Measurements from ENCODE around the gene DNPH1. TPM values are rescaled to one million over a fixed set of nuclear protein-coding genes. Genes with fewer than 3 reads are reported as not detected.

DNPH1 gene
- total and polyA plus RNA-seq, 9 of the 15 experiments (the other 6 are each of a cell fraction or from before 2014, with no cell fraction given): 7.3 to 300 (median 68.7) TPM

DNA sequence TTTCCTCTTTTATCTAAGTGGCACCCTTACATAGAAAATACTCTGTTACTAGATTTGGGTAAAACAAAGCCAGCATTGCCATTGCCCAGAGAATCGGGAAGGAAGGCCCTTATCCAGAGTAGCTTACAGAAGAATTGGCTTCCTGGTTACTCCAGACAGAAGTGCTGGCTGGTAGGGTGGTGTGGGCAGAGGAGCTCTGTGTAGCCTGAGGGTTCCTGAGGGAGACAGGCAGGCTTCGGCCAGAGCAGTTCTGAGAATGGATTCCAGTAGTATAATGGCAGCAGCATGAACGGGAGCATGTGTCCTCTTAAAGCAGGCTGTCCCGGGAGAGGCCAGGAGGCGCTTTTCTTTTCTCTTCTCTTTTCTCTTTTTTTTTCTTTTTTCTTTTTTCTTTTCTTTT lies 35.4 kb downstream of the DNPH1 start:
- Histone ChIP-seq H3K27me3 (ENCODE audit: control insufficient read depth in 2 of 2, insufficient read depth in 2 of 2, low read length in 2 of 2) (no peaks in the 10 kb centered on the region), H3K9me1 (ENCODE audit: control insufficient read depth, insufficient read depth, low read length) (no peaks in the 10 kb centered on the region), H3K79me2 (ENCODE audit: control insufficient read depth, insufficient read depth, low read length) (peaks cover 3% of the 10 kb centered on the region; the same call in 1 of the 3 replicates), H3K4me1 (replicated peaks in 1 of 2; ENCODE audit: control insufficient read depth in 2 of 2, insufficient read depth in 2 of 2, low read length in 2 of 2) (peaks cover 3 to 13% of the 10 kb centered on the region in 2 experiments; a peak in 4 of 5 replicates), H3K9me3 (replicated peaks; ENCODE audit: control insufficient read depth, insufficient read depth, low read depth, low read length) (no peaks in the 10 kb centered on the region), H3K36me3 (ENCODE audit: control insufficient read depth, insufficient read depth, low read length) (peaks cover 5% of the 10 kb centered on the region; the same call in 2 of the 3 replicates), H3K4me3 (no peak overlapping the region), H2AFZ (ENCODE audit: low read depth, low read length) (no peak overlapping the region), H3K27ac (ENCODE audit: extremely low read depth, low read depth, low read length) (no peak overlapping the region), H3K9ac (ENCODE audit: insufficient read depth in 1 of 2, low read depth in 2 of 2, low read length in 2 of 2) (no peak overlapping the region; a peak in 1 of 4 replicates), H3K4me2 (ENCODE audit: insufficient read depth, low read length) (no peak overlapping the region), H4K20me1 (replicated peaks; ENCODE audit: control insufficient read depth, insufficient read depth, low read length) (no peaks in the 10 kb centered on the region)
- ChIA-PET POLR2A (interaction anchor here (0.5 to 0.6 kb wide), 2 partner anchors 83 to 323 kb away, joined by 3 read pairs; partner anchors contain the start of genes POLR1C and YIPF3), CTCF (ENCODE audit: low intra/inter-chr PET ratio) (no interaction called here)
- FAIRE-seq: no peak
- BruUV-seq (replicated peaks): no TSS peak
- TF ChIP-seq SRSF7 (optimal IDR thresholded peaks at IDR 0.05; ENCODE audit: low read depth, low read length): no peak
- no peak for TF ChIP-seq ETV5 (CRISPR knock-in tag; IDR thresholded peaks at IDR 0.05; ENCODE audit: low read depth)
- no peak for TF ChIP-seq SRSF1 (IDR thresholded peaks at IDR 0.05; ENCODE audit: low read depth, low read length)
- TF ChIP-seq, protein P1, sequence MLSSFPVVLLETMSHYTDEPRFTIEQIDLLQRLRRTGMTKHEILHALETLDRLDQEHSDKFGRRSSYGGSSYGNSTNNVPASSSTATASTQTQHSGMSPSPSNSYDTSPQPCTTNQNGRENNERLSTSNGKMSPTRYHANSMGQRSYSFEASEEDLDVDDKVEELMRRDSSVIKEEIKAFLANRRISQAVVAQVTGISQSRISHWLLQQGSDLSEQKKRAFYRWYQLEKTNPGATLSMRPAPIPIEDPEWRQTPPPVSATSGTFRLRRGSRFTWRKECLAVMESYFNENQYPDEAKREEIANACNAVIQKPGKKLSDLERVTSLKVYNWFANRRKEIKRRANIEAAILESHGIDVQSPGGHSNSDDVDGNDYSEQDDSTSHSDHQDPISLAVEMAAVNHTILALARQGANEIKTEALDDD (IDR thresholded peaks at IDR 0.05): no peak
- no peak for TF ChIP-seq PHF21A (IDR thresholded peaks at IDR 0.05; ENCODE audit: borderline replicate concordance, low read depth)
- 65% methylated on average over 5 of the region's 5 CpGs for WGBS (ENCODE audit: insufficient coverage, low coverage, missing lambda C conversion rate)
- ATAC-seq: no peak
- in situ Hi-C loops (cut with MboI) (no loop called here), intact Hi-C loops (cut with micrococcal nuclease) (no loop called here)
- DNase-seq (ENCODE audit: extremely low read depth in 1 of 4, low spot score in 3 of 4): no peak
